ENCODE data around the gene SHISA7.

- TF ChIP-seq POLR2A (IDR thresholded peaks at IDR 0.05): no peak
- TF ChIP-seq CTCF (IDR thresholded peaks at IDR 0.05 in 4 of 5, conservative IDR thresholded peaks at IDR 0.05 in 1 of 5): no peak
These were observed 49.4 kb upstream of the SHISA7 start for GRCh38 chr19:55492362-55492944.
